KMS-11 (cell line): ENCODE measurements around the gene AP1B1.

Experiments used
- H2AFZ ChIP-seq: fragments of 200-600 bp; sonication (generic); 2 replicates; pipeline ENCODE4 v1.6.1; 2016; ENCODE audit warnings: antibody characterized with exemption, mixed run types, low read depth
- H3K27ac ChIP-seq: fragments of 200-600 bp; sonication (generic); 2 replicates; pipeline ENCODE4 v1.6.1; 2016; ENCODE audit warnings: mild to moderate bottlenecking, mixed run types
- H3K27me3 ChIP-seq: fragments of 200-600 bp; sonication (generic); 2 replicates; pipeline ENCODE4 v1.6.1; 2017; ENCODE audit warnings: mild to moderate bottlenecking, low read depth, mixed run types, moderate library complexity; ENCODE audit not compliant: insufficient read depth
- H3K36me3 ChIP-seq: fragments of 200-600 bp; sonication (generic); 2 replicates; pipeline ENCODE4 v1.6.1; 2017; ENCODE audit warnings: mild to moderate bottlenecking, mixed run types; ENCODE audit not compliant: insufficient read depth
- H3K4me1 ChIP-seq: fragments of 200-600 bp; sonication (generic); 2 replicates; pipeline ENCODE4 v1.6.1; 2016; ENCODE audit warnings: mild to moderate bottlenecking, low read depth, mixed run types; ENCODE audit not compliant: poor library complexity, severe bottlenecking
- H3K4me2 ChIP-seq: fragments of 200-600 bp; sonication (generic); 2 replicates; pipeline ENCODE4 v1.7.0; 2016; ENCODE audit warnings: mild to moderate bottlenecking, mixed run types
- H3K4me3 ChIP-seq: fragments of 200-600 bp; sonication (generic); IDR thresholded peaks from 2 replicates; pipeline ENCODE4 v1.6.1; 2017; ENCODE audit warnings: low read depth, low read length, mixed read lengths; ENCODE audit not compliant: insufficient read depth
- H3K79me2 ChIP-seq: fragments of 200-600 bp; sonication (generic); 2 replicates; pipeline ENCODE4 v1.6.1; 2016; ENCODE audit warnings: low read depth, mixed run types; ENCODE audit not compliant: insufficient read depth
- H3K9ac ChIP-seq: fragments of 200-600 bp; sonication (generic); 2 replicates; pipeline ENCODE4 v1.6.1; 2016; ENCODE audit warnings: mild to moderate bottlenecking, mixed run types
- H4K20me1 ChIP-seq: fragments of 200-600 bp; sonication (generic); 2 replicates; pipeline ENCODE4 v1.6.1; 2016; ENCODE audit warnings: mild to moderate bottlenecking, mixed run types; ENCODE audit not compliant: insufficient read depth
- TF ChIP-seq, protein P1 (sequence below): fragments of 200-600 bp; sonication (generic); conservative IDR thresholded peaks from 2 replicates; pipeline ENCODE4 v1.6.1; 2017; ENCODE audit warnings: low read depth, mild to moderate bottlenecking, antibody characterized with exemption, low read length, moderate library complexity, mixed read lengths

Gene AP1B1

DNA sequence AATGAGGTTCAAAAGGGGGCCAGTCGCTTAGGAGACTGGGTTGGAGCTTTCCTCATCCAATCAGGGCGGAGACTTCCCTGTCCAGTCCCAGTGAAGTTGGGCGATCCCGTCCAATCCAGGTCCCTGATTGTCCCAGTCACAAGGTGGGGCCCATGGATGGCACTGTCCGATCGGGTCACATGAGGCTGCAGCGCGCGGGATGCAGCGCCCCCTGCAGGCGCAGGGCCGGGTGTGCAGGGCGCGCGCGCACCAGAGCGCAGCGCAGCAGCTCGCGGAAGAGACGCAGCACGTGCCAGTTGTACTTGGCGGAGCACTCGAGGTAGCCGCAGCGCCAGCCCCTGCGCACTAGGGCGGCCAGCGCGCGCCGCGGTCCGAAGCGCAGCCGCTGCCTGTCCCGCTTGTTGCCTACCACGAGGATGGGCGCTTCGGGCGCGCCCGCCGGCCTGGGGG is 75.2 kb downstream of the AP1B1 start:
- Histone ChIP-seq H4K20me1 (no peaks in the 10 kb centered on the region), H3K4me2 (no peak overlapping the region), H3K27ac (no peak overlapping the region), H3K4me3 (no peak overlapping the region), H3K4me1 (no peaks in the 10 kb centered on the region), H3K79me2 (no peaks in the 10 kb centered on the region), H2AFZ (no peak overlapping the region), H3K27me3 (peaks cover 16% of the 10 kb centered on the region; the same call in 1 of the 2 replicates), H3K36me3 (no peaks in the 10 kb centered on the region), H3K9ac (no peak overlapping the region)
- TF ChIP-seq, protein P1, sequence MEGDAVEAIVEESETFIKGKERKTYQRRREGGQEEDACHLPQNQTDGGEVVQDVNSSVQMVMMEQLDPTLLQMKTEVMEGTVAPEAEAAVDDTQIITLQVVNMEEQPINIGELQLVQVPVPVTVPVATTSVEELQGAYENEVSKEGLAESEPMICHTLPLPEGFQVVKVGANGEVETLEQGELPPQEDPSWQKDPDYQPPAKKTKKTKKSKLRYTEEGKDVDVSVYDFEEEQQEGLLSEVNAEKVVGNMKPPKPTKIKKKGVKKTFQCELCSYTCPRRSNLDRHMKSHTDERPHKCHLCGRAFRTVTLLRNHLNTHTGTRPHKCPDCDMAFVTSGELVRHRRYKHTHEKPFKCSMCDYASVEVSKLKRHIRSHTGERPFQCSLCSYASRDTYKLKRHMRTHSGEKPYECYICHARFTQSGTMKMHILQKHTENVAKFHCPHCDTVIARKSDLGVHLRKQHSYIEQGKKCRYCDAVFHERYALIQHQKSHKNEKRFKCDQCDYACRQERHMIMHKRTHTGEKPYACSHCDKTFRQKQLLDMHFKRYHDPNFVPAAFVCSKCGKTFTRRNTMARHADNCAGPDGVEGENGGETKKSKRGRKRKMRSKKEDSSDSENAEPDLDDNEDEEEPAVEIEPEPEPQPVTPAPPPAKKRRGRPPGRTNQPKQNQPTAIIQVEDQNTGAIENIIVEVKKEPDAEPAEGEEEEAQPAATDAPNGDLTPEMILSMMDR = peak; percentile 42; the same call in 1 of the 2 replicates

- H3K79me2 ChIP-seq = no peaks in the 10 kb centered on the region
- TF ChIP-seq, protein P1 = no peak
- H3K4me1 ChIP-seq = no peaks in the 10 kb centered on the region
- H3K27me3 ChIP-seq = peaks cover 16% of the 10 kb centered on the region; the same call in 1 of the 2 replicates
- H3K4me2 ChIP-seq = no peak overlapping the region
- H2AFZ ChIP-seq = no peak overlapping the region
- H3K27ac ChIP-seq = no peak overlapping the region
- H3K36me3 ChIP-seq = no peaks in the 10 kb centered on the region
- H3K4me3 ChIP-seq = no peak overlapping the region
- no peak overlapping the region for H3K9ac ChIP-seq
- H4K20me1 ChIP-seq = no peaks in the 10 kb centered on the region
Observed at GRCh38 chr22:29312218-29313125, 75.9 kb downstream of the AP1B1 start.

DNA sequence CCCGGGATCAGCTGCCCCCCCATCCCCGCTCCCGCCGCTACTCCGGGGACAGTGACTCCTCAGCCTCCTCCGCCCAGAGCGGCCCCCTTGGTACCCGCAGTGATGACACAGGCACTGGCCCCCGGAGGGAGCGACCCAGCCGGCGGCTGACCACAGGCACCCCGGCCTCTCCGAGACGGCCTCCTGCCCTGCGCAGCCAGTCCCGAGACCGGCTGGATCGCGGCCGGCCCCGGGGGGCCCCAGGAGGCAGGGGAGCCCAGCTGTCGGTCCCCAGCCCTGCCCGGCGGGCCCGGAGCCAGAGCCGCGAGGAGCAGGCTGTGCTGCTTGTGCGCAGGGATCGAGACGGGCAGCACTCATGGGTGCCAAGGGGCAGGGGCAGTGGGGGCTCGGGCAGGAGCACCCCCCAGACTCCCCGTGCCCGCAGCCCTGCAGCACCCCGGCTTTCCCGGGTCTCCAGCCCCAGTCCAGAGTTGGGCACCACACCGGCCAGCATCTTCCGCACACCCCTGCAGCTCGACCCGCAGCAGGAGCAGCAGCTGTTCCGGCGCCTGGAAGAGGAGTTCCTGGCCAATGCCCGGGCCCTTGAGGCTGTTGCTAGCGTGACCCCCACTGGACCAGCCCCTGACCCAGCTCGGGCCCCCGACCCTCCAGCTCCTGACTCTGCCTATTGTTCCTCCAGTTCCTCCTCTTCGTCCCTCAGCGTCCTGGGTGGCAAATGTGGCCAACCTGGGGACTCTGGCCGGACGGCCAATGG is 76.7 kb downstream of the AP1B1 start:
- Histone ChIP-seq H3K79me2 (no peaks in the 10 kb centered on the region), H2AFZ (no peak overlapping the region), H3K27ac (no peak overlapping the region), H3K36me3 (no peaks in the 10 kb centered on the region), H3K27me3 (peaks cover 16% of the 10 kb centered on the region; the same call in 1 of the 2 replicates), H3K9ac (no peak overlapping the region), H4K20me1 (no peaks in the 10 kb centered on the region), H3K4me3 (no peak overlapping the region), H3K4me1 (no peaks in the 10 kb centered on the region), H3K4me2 (no peak overlapping the region)
- TF ChIP-seq, protein P1 = no peak

- H3K4me2 ChIP-seq = peak overlapping the region; percentile 3; the same call in 1 of the 2 replicates
- no peak overlapping the region for H3K9ac ChIP-seq
- H3K27me3 ChIP-seq = peaks cover 16% of the 10 kb centered on the region; the same call in 1 of the 2 replicates
- no peak overlapping the region for H2AFZ ChIP-seq
- TF ChIP-seq, protein P1 = no peak
- H4K20me1 ChIP-seq = no peaks in the 10 kb centered on the region
- H3K27ac ChIP-seq = no peak overlapping the region
- no peak overlapping the region for H3K4me3 ChIP-seq
- no peaks in the 10 kb centered on the region for H3K36me3 ChIP-seq
- H3K4me1 ChIP-seq = no peaks in the 10 kb centered on the region
- no peaks in the 10 kb centered on the region for H3K79me2 ChIP-seq
Observed at GRCh38 chr22:29310863-29311339, 77.5 kb downstream of the AP1B1 start.
